Loucy (cell line): Measurements from ENCODE around the gene GNB1.

Source experiments
- CTCF ChIP-seq: fragments of 200-600 bp; sonication (generic); conservative IDR thresholded peaks from 2 replicates; pipeline ENCODE4 v1.5.1; 2014; ENCODE audit warnings: mild to moderate bottlenecking, antibody characterized with exemption, low read length
- EZH2phosphoT487 ChIP-seq: fragments of 200-600 bp; IDR thresholded peaks from 2 replicates; pipeline ENCODE4 v1.6.1; 2018; ENCODE audit warnings: antibody characterized with exemption, mild to moderate bottlenecking, moderate library complexity, borderline replicate concordance

GRCh38 chr1:1833916-1834325 lies 57.0 kb downstream of the GNB1 start:
- TF ChIP-seq CTCF = no peak
- TF ChIP-seq EZH2phosphoT487 = no peak
